CD4-positive, alpha-beta T cell treated with Interleukin-6 for 4 hours (primary cell): ENCODE data around the gene AOAH.
"Not testable (repeated sequence)": the region's sequence is repeated elsewhere in the genome, so short reads cannot be mapped to it uniquely, and the experiment has no call there.

Experiments
- DNase-seq: peaks from one replicate; pipeline ENCODE4 v3.0.0-alpha.2; 2020; ENCODE audit warnings: mixed read lengths

Gene AOAH

DNA sequence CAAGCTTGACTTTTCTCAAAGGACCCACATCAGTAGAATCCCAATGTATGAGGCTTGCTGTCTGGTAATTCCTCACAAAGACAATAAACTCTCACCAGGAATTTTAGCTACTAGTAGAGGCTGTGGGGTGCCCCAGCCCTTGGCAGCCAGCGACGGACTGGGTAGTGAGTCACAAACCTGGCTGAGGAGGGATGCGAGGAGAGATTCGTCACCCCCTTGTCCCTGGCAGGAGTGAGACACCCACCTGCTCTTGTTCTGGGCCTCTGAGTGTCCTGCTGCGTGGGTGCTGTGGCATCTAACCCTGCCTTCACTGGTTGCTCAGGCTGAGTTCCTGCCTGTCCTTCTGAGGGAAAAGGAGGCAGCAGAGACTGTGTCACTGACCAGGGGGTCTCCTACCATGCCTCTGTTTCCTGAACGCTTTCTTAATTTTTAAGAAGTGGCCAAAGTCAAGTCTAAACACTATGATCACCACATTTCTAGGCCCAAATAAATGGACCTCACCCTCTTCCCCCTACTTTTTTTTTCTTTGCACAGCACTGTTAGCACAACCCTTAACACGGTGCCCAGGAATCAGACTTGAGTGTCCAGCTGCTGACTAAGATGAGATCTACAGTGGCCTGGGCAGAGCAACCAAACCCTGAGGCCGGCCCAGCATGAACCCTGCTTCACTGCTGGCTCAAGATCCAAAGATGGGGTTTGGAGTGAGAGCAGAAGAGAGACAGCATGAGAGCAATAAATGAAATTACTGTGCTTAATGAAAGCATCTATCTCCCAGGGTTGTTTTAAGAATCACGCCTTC, 188.2 kb downstream of the AOAH start:
- no peak for DNase-seq

DNA sequence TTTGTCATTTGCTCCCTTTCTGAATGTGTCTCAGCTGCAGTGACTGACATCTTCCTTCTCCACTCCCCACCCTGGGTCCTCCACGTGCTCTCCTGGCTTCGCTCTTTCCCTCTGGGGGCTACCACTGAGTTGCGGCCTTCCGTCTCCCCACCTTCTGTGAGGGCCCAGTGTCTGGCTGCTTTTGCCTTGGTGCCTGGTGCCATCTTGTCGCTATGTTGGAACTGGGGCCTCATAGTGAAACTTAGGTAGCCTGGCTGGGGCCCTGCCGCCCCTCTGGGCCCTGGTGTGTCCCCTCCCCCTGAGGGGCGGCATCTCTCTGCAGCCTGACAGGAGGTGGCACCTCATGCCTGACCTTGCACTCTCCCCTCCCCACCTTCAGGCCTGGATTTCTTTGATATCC, 190.6 kb downstream of the AOAH start:
- no peak for DNase-seq

DNA sequence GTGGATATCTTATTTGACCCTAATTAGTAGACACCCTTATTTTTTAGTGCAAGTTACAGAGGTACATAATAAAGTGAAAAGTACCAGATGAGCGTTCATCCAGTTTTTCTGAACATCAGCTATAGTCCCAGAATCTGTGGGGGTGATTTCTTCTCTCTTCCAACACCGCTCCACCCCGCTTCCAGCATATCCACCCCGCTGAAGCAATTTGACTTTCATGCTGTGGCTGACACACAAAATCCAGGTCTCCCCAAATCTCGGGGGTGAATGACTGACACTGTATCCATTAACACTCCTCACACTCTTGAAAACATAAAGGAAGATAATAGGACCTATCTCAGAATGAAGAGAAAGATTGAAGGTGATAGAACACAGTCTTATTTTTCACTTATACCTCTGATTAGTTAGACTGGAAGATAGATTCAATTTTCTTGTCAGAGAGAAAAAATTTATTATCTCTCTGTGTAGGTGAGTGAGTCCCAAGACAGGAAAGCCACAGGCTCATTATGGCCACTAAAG, 191.3 kb downstream of the AOAH start:
- DNase-seq, result no peak

DNA sequence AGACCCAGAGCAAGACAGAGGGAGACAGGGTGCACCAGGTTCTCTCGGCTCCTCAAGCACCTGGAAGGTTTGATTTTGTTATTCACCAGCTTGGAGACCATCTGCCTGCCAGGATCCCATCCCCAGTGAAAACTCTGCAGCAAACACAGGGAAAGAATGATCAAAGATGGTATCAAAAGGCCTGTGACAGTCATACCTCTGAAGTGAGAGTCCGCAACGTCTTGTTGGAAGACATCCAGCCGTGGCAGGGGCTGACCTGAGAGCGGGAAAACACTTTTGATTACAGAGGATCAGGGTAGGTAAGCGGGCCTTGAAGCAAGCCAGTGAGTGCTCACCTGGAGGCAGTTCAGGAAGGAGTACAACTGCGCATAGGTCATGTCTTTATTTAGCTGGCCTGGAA, 192.3 kb downstream of the AOAH start:
- DNase-seq, result no peak

DNA sequence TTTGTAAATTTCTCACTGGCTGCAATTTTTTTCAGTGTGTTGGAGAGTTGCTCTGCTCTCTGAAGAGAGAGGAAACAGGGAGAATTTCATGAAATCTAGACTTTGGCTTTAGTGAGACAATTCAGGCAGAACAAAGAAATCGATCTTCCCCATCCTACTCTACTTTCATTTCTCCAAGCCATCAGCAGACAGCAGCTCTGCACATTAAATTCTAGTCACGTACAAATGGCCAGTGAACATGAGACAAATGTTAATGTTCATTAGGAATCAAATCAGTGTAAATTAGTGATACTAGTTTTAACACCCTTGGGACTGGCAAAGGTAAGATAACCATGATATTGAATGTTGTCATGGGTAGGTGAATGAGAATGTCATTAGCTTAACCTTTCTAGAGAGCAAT, 193.8 kb downstream of the AOAH start:
- DNase-seq, result no peak

DNA sequence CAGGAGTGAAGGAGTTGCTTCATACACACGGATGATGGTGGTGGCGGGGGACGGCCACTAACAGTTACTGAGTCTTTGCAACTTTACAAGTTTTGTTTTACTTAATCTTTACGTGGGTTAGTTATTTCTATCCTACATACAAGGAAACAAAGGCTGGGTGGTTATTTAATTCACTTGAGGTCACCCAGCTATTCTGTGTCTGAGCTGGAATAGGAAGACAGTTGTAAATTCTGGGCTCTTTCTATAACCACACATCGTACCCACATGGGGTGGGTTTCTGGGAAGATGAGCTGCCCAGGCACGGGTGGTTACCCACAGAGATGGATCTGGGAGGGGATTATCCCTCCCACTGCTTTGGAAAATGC, 196.8 kb downstream of the AOAH start:
- DNase-seq, result no peak

DNA sequence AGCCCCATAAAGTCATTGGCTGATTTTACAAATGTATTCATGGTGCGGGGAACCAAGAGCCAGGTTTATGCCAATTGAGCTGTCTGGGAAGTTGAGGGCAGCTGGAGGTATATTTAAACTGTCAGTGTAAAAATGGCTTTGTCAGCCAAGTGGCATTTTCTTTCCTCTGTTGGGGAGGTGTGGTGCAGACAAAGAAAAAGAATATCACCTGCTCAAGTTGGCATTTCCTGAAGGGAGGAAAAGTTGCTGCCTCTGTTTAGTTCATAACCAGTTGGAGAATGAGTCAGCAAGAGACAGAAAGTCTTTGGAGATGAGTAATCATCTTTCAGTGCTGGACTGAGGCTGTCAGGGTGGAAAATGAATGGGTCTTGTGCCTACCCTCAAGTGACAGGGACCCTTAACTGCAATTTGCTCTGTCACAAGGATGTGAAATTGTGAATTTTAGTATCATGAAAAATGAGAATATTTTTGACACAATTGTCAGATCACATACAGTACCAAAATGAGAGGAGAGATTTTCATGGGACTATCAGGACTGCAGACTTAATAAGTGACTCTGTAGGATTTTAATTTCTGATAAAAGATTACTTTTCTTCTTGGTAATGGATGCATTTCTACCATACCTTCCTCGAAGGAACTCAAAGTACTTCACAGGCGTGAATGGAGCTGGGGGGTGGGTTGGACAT, 197.3 kb downstream of the AOAH start:
- DNase-seq, result no peak

DNA sequence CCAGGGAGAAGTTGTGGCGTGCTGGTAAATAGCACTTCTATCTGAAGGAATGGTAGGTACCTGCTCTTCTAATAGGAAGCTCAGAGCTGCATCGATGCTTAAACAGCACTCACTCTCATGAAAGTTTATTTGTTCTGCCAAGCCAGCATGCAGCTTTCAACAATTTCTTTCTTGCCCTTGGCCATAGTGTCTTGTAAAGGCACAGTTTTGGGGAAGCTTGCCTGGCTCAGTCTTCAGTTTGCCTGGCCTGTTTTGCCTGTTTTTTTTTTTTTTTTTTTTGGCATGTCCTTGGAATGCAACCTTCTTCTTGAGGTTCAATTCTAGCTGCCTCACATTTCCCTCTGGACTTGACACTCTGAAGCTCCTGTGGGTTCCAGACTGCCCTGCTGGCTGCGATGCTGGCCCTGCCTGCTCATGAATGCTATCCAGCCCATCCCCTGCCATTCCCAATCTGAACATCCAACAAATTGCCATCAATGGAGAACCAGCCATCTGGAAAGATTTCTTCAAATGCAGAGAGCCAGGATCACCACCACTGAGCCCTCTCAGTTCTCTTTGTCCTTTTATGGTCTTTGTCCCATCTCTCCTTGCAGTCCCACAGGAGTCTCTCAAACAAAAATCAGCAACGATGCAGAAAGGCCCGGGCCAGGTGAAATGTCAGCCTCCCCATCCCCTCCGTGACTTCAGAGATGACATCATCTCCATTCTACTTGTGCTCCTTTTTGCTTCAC, 200.8 kb downstream of the AOAH start:
- no peak for DNase-seq

DNA sequence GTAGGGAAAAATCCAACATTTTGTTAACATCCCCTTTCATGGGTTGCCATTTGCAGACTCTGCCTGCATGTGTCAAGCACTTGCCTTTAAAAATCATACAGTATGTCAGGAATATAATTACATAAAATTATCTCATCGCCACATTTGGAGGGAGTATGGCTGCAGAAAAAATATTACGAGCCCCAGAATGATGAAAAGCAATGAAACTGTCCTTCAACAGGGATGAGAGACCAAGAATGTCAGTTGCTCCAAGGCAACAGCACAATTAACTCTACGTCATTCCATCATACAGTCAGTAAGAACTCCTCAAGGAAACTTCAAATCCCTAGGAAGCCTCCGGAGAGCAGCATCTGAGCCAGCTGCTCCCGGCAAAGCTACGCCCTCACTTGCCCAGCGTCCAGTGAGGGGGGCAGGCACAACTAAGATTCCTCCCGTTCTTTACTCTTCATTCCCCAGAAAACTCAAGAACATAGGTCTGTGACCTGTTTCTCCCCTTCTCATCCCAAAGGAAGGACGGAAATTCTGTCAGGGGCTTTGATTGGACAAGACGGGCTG, 201.8 kb downstream of the AOAH start:
- no peak for DNase-seq

DNA sequence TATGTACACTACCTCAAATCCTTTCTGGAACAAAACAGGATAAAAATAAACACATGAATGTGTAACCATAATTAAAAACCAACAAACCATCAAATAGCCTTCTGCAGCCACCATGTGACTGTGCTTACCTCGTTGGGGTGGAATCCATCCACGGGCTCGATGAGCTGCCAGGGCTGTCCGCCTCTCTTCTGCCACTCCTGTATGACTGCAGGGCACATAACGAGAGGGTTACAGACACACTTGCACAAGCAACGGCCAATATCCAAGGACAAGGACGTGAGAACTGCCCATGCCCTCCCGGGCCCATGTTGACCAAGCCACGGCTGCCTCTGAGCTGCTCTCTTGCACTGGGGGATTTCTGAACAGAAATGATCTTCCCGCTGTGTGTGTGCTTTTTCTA, 202.4 kb downstream of the AOAH start:
- no peak for DNase-seq

DNA sequence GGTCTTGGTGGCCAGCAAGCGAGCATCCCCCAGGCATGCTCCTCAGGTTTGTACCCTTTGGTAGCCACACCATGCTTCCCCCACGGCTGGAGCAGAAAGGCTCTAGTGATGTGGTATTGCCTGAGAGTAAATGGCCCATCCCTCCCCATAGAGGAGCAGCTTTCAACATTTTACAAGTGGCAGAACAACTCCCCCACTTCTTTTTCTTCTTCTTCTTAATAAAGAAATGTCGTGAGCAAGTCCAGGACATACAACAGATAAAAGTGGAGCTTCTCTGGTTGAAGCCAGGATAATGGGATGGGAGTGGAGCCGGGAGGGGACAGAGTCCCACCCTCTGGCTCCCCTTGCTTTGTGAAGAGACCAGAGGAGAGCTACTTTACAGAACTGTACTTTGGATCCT, 203.2 kb downstream of the AOAH start:
- DNase-seq, result no peak

DNA sequence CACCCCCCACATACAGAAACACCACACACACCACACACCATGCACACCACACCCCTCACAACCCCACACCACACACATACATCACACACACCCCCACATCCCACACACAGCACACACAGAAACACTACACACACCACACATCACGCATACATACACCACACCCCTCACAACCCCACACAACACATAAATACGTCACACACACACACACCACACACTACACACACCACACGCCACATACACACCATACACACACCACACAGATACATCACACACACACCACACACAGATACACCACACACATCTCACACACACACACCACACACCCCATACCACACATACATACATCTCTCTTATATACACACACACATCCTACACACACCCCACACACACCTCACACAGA, 208.4 kb downstream of the AOAH start:
- no peak for DNase-seq

DNA sequence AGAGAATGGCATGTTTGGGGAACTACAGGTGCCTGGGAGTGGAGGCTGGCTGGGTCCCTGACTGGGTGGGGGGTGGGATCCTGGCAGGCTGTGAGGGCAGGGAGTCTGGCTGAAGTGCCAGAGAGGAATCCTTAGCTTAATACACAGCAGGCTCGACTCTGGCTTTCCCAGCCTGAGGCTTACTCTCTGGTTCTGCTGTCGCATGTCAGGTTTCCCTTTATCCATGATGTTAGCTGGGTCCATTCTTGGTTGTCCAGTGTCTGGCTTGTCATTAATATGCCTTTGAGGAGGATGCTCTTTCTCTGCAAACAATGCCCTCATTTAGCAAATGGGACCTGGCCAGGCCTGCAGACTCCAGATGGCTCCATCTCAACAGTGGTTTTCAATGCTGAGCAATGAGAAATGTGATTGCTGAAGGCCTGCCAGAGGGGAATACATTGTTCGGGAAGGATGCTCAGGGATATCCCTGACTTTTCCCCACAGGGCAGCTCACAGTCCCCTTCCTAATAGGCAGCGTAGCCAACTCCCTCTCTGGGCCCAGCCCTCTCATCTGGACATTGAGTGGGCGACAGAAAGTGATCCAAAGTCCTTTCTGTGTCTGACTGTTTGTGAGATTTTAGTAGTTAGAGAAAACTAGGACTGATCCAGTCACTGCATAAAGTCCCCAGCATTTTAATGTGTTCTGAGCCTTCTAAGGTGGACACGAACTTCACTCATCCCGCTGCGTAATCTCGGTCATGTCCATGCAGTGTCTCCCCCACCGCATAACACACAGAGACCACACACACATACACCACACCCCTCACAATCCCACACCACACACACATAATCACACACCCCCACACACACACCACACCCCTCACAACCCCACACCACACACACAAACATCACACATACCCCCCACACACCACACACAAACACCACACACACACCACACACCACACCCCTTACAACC, 209.7 kb downstream of the AOAH start:
- DNase-seq, result no peak

DNA sequence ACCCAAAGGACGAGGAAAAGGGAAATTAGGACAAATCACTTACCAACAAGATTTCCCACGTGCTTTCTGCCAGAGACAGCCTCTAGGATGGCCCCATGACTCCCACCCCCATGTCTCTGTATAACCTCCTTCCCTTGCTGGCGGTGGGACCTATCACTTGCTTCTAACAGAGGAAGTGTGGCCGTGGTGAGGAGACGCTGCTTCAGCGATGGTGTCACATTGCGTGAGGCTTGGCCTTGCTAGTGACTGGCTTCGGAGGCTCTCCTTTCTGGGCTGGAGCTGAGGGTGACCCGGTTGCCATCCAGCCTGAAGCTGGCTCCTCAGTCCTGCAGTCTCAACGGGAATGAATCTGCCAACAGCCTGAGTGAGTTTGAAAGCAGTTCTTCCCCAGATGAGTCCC, 210.9 kb downstream of the AOAH start:
- no peak for DNase-seq

DNA sequence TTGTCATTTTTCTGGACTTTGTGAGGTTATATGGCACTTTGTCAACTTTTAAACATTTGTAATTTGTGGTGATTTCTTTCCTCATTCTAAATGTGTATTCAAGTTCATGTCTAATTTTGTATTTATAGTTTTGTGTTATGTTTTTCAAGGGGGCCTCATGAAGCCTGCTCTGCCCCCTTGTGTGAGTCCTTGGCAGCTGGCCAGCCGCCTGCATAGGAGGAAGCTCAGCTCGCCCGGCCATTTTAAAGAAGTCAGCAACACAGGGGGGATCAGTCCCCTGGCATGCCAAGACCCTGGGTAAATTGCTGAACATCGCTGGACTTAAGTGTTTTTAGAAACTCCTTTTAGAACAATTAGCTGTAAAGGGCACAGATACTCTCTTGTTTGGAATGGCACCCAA, 211.7 kb downstream of the AOAH start:
- no peak for DNase-seq

DNA sequence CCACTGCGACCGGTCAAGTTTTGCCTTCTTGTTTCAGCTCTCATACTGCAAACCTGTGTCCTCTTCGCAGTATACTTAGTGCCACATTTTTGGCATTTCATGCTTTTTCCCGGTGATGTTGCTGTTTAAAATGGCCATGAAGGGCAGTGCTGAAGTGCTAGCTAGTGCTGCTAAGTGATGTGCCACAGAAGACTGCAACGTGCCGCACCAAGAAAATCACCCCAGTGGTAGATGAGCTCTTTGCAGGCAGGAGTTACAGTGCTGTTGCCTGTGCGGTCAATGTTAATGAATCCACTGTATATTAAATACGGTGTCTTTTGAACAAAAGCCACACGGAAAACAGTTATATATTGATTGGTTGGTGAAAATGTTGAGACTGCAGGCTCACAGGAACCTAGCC, 214.3 kb downstream of the AOAH start:
- DNase-seq, result no peak

DNA sequence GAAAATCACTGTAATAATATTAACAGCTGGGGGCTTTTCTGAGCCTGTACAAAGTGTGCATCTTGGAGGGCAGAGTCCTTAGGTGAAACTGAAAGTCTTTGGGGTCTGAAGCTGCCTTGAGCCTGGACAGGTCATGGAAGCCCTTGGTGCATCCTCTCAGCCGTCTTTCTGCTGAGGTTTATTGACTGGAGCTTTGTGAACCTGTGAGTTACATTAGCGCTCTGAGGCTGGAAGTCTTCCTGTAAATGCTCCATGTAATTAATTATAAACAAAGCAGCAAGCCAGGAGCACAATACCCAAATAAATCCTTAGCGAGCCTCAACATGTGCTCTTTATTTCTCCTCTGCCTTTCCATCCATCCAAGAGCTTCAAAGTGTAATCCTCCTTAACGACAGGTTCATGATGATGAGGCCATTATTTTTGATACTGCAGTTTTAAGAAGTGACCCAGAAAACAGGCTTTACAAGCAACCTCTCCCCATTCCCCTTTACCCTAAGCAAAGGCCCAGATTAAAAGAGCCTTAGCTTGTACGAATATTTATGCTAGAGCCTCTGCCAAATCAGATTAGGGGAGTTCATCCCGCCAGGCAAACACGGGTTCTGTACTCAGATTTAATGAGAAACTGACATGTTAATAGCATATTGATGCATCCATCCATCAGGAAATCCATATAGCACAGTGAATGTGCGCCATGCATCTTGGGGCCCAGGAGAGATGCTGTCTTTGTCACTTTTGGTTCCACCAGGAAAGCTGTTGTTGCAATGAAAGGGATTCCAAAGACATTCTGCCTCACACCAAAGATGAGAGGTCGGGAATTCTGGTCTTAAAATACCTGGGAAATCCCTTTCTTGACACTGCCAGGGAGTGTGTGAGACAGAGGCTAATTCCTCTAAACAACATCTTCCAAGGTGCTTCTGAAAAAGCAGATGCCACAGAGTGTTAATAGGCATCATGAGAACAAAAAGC, 216.5 kb downstream of the AOAH start:
- DNase-seq, result no peak

DNA sequence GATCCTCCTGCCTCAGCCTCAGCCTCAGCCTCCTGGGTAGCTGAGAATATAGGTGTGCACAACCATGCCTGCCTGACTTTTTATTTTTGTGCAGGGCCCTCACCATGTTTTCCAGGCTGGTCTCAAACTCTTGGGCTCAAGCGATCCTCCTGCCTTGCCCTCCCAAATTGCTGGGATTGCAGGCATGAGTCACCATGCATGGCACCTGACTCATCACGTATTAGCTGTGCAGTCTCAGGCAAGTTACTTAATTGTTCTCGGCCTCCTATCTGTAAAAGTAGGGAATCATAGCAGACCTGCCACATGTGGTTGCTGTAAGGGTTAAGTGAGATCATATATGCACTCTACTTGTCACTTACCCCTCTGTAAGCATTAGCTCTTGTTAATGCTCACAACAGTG, 217.5 kb downstream of the AOAH start:
- DNase-seq, result no peak

DNA sequence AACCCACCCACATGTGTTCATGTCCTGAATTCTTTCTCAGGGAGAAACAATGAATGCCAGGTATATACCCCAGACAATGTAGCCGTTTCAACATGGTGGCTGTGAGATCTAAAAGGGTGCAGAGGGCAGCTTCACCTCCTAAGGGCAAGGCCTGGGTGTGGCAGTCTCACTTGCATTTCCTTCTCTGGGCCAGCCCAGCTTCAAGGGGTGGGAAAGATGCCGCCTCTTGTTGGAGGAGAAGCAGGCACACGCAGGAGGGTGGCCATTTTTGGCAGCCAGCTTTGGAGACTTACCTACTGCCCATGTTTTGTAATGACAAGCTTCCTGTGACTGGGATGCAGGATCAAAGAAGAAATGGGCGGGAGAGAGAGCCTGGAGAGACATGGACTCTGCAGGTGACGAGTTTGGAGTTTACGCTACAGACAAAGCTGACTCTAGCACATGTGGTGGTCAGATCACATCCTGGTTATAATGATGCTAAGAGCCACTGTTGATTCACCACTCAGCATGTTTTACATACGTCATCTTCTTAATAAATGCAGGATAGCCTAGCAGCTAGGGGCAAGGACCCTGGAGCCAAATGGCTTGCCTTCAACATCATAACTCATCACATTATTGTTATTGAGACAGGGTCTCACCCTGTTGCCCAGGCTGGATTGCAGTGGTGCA, 218.0 kb downstream of the AOAH start:
- DNase-seq, result no peak

DNA sequence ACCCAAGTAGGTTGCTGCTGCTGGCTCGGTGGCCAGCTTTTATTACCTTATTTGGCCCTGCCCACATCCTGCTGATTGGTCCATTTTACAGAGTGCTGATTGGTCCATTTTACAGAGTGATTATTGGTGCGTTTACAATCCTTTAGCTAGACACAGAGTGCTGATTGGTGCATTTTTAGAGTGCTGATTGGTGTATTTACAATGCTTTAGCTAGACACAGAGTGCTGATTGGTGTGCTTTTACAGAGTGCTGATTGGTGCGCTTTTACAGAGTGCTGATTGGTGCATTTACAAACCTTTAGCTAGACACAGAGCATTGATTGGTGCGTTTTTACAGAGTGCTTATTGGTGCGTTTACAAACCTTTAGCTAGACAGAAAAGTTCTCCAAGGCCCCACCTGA, 219.7 kb downstream of the AOAH start:
- DNase-seq, result not testable (repeated sequence)
